Placental pericyte (primary cell): ENCODE results near the gene EMP2. TPM values are rescaled to one million over a fixed set of nuclear protein-coding genes. Genes with fewer than 3 reads are reported as not detected.

Experiments
- small RNA-seq: library from RNA; depleted of rRNA; stranded (forward); fragments of <200 nt; gene quantifications from one replicate; pipeline ENCODE3, GENCODE V24; 2012; ENCODE audit warnings: low replicate concordance
- total RNA-seq: library from RNA; depleted of rRNA; stranded (reverse); fragments of >200 nt; gene quantifications from 2 replicates; pipeline ENCODE4 v1.2.3, GENCODE V29; 2012

The EMP2 gene
- 3.1 and 27.1 TPM in 2 replicates for total RNA-seq

GRCh38 chr16:10579965-10580882, at the start of gene EMP2:
EMP2 (minus strand) TSS chr16:10580598; CDS start chr16:10547617, 32,981 bp downstream.

Small RNAs within 50 kb of the gene (small RNA-seq; reads per million reads assigned to genes)
- gene RNU6-633P, result not detected

Other genes starting within 250 kb of the EMP2 start
- gene ATF7IP2, start 194.5 kb downstream of the EMP2 start, total RNA-seq, result 2.4 and 8.5 TPM in 2 replicates
- gene TEKT5, start 114.3 kb upstream of the EMP2 start, total RNA-seq, result under 0.01 TPM in 1 of 2 replicates, not detected in the other
- 18.8 and 25.2 TPM in 2 replicates for gene NUBP1, start 163.2 kb upstream of the EMP2 start, total RNA-seq
- not detected in 2 replicates for gene TVP23A, start 238.2 kb upstream of the EMP2 start, total RNA-seq